H1 (cell line): ENCODE data around the gene LCN10. TPM values are rescaled to one million over a fixed set of nuclear protein-coding genes. Genes with fewer than 3 reads are reported as not detected.

ENCODE experiments used
- CTCF ChIA-PET: fragments of 300-600 bp; sonication (Branson Sonifier 250); formaldehyde crosslinking; loops from one replicate; lab custom pipeline; 2021; ENCODE audit not compliant: partially characterized antibody; lab: Charles Lee
- POLR2A ChIA-PET: fragments of 300-600 bp; sonication (Branson Sonifier 250); formaldehyde crosslinking; loops from one replicate; lab custom pipeline; 2021; ENCODE audit warnings: inconsistent platforms; ENCODE audit not compliant: partially characterized antibody; lab: Charles Lee
- DNase-seq, 2 experiments: peaks; one replicate each; pipeline versions ENCODE4 v3.0.0 to v3.0.0-alpha.2; 2010 to 2022; ENCODE audit warnings: low spot score in 2 of 2, low read depth in 1 of 2, mixed read lengths in 1 of 2
- FAIRE-seq: peaks from 2 replicates; lab custom pipeline; 2011; peaks lifted over from hg19 to GRCh38; lab: Jason Lieb, UNC
- H2AFZ ChIP-seq: 2 replicates; pipeline ENCODE4 v1.8.1; 2012; ENCODE audit warnings: low read length, inconsistent platforms
- H2AK5ac ChIP-seq: 2 replicates; pipeline ENCODE4 v1.6.1; 2013; ENCODE audit warnings: low read depth, low read length
- H2BK120ac ChIP-seq: replicated peaks from 2 replicates; pipeline ENCODE3; 2013; ENCODE audit warnings: low read depth, low read length, inconsistent platforms
- H2BK12ac ChIP-seq: 2 replicates; pipeline ENCODE4 v1.6.1; 2013; ENCODE audit warnings: low read depth, low read length
- H2BK15ac ChIP-seq: 2 replicates; pipeline ENCODE4 v1.6.1; 2013; ENCODE audit warnings: low read length
- H2BK20ac ChIP-seq: 2 replicates; pipeline ENCODE4 v1.6.1; 2013; ENCODE audit warnings: low read length
- H2BK5ac ChIP-seq: 2 replicates; pipeline ENCODE4 v1.6.1; 2013; ENCODE audit warnings: low read depth, low read length
- H3K14ac ChIP-seq: 2 replicates; pipeline ENCODE4 v1.6.1; 2013; ENCODE audit warnings: inconsistent platforms; ENCODE audit not compliant: insufficient read length
- H3K18ac ChIP-seq: 2 replicates; pipeline ENCODE4 v1.6.1; 2013; ENCODE audit warnings: low read length; ENCODE audit errors: extremely low read depth
- H3K23ac ChIP-seq: 2 replicates; pipeline ENCODE4 v1.6.1; 2013; ENCODE audit warnings: inconsistent platforms; ENCODE audit not compliant: insufficient read length
- H3K23me2 ChIP-seq: 2 replicates; pipeline ENCODE4 v1.6.1; 2013; ENCODE audit warnings: low read depth, low read length
- H3K27ac ChIP-seq: 2 replicates; pipeline ENCODE4 v1.6.1; 2011; ENCODE audit warnings: low read depth, low read length, inconsistent platforms
- H3K27me3 ChIP-seq, 4 experiments: replicated peaks in 1 of 4; 1 replicate in 1 of 4; 2 replicates in 3 of 4; pipeline versions ENCODE4 v1.6.1 to v1.8.1; 2011 to 2013; ENCODE audit warnings: low read length in 3 of 4, mild to moderate bottlenecking in 3 of 4, inconsistent platforms in 2 of 4, mixed read lengths in 2 of 4, moderate library complexity in 1 of 4; ENCODE audit not compliant: control insufficient read depth in 3 of 4, insufficient read depth in 3 of 4; ENCODE audit errors: extremely low read depth in 1 of 4
- H3K36me3 ChIP-seq, 4 experiments: 2 replicates each; pipeline versions ENCODE4 v1.6.1 to v1.8.1; 2011 to 2013; ENCODE audit warnings: mild to moderate bottlenecking in 4 of 4, low read length in 3 of 4, moderate library complexity in 2 of 4, control low read depth in 1 of 4, inconsistent platforms in 1 of 4; ENCODE audit not compliant: insufficient read depth in 4 of 4, control insufficient read depth in 2 of 4
- H3K4ac ChIP-seq: replicated peaks from 2 replicates; pipeline ENCODE3; 2013; ENCODE audit warnings: low read length, low read depth, mixed read lengths, inconsistent platforms; ENCODE audit not compliant: insufficient read length
- H3K4me1 ChIP-seq, 4 experiments: replicated peaks in 1 of 4; 1 replicate in 1 of 4; 2 replicates in 3 of 4; pipeline versions ENCODE4 v1.6.1 to v1.8.1; 2011 to 2013; ENCODE audit warnings: low read length in 3 of 4, inconsistent platforms in 2 of 4, mixed read lengths in 1 of 4; ENCODE audit not compliant: insufficient read depth in 4 of 4, control insufficient read depth in 3 of 4
- H3K4me2 ChIP-seq, 2 experiments: 2 replicates each; pipeline versions ENCODE4 v1.6.1 to v1.8.1; 2011 to 2013; ENCODE audit warnings: low read depth in 2 of 2, low read length in 2 of 2, control low read depth in 1 of 2, inconsistent platforms in 1 of 2, mild to moderate bottlenecking in 1 of 2; ENCODE audit not compliant: insufficient read depth in 1 of 2
- H3K4me3 ChIP-seq, 4 experiments: fragments of 200-600, 300-600 bp in 1 of 4; sonication (generic), shearing (Covaris generic), sonication (Bioruptor Twin) in 1 of 4; 2 replicates each; pipeline versions ENCODE4 v1.5.1 to v1.8.1; 2011 to 2016; ENCODE audit warnings: low read length in 4 of 4, low read depth in 3 of 4, control low read depth in 2 of 4, inconsistent platforms in 2 of 4, mild to moderate bottlenecking in 2 of 4, mixed read lengths in 1 of 4, moderate library complexity in 1 of 4; ENCODE audit not compliant: insufficient read depth in 2 of 4; ENCODE audit errors: extremely low read depth in 1 of 4
- H3K56ac ChIP-seq: replicated peaks from 2 replicates; pipeline ENCODE3; 2013; ENCODE audit warnings: low read depth, mild to moderate bottlenecking, mixed read lengths, low read length, inconsistent platforms; ENCODE audit not compliant: insufficient read length
- H3K79me1 ChIP-seq: 2 replicates; pipeline ENCODE4 v1.6.1; 2013; ENCODE audit warnings: low read depth, low read length, control low read depth
- H3K79me2 ChIP-seq, 2 experiments: 2 replicates each; pipeline versions ENCODE4 v1.6.1 to v1.8.1; 2012 to 2013; ENCODE audit warnings: low read length in 2 of 2, mild to moderate bottlenecking in 2 of 2, inconsistent platforms in 1 of 2; ENCODE audit not compliant: insufficient read depth in 2 of 2, control insufficient read depth in 1 of 2
- H3K9ac ChIP-seq, 4 experiments: replicated peaks in 1 of 4; 1 replicate in 1 of 4; 2 replicates in 3 of 4; pipeline versions ENCODE4 v1.6.1 to v1.8.1; 2011 to 2013; ENCODE audit warnings: low read depth in 3 of 4, low read length in 3 of 4, control low read depth in 2 of 4, mild to moderate bottlenecking in 2 of 4, moderate library complexity in 2 of 4, inconsistent platforms in 1 of 4; ENCODE audit errors: extremely low read depth in 1 of 4
- H3K9me3 ChIP-seq, 2 experiments: 2 replicates each; pipeline versions ENCODE4 v1.6.1 to v1.8.1; 2012 to 2013; ENCODE audit warnings: mild to moderate bottlenecking in 2 of 2, moderate library complexity in 2 of 2, control low read depth in 1 of 2, inconsistent platforms in 1 of 2, low read depth in 1 of 2, low read length in 1 of 2, mixed read lengths in 1 of 2; ENCODE audit not compliant: insufficient read depth in 2 of 2
- H4K20me1 ChIP-seq, 2 experiments: replicated peaks in 1 of 2; 2 replicates each; pipeline versions ENCODE3 to v1.8.1; 2011 to 2013; ENCODE audit warnings: inconsistent platforms in 2 of 2, low read length in 2 of 2, mild to moderate bottlenecking in 1 of 2; ENCODE audit not compliant: insufficient read depth in 2 of 2, control insufficient read depth in 1 of 2
- H4K5ac ChIP-seq: 2 replicates; pipeline ENCODE4 v1.6.1; 2013; ENCODE audit warnings: low read length, low read depth, mixed read lengths, inconsistent platforms; ENCODE audit not compliant: insufficient read length
- H4K8ac ChIP-seq: 2 replicates; pipeline ENCODE4 v1.8.0; 2013; ENCODE audit warnings: mild to moderate bottlenecking, moderate library complexity, low read length, inconsistent platforms; ENCODE audit not compliant: insufficient read depth; ENCODE audit errors: extremely low read depth
- H4K91ac ChIP-seq: replicated peaks from 2 replicates; pipeline ENCODE3; 2013; ENCODE audit warnings: low read length, mixed read lengths, inconsistent platforms; ENCODE audit not compliant: insufficient read length
- ATF3 ChIP-seq: IDR thresholded peaks from 2 replicates; pipeline ENCODE4 v1.6.1; 2011; ENCODE audit warnings: low read depth, mild to moderate bottlenecking, low read length; ENCODE audit not compliant: insufficient read depth
- CBX5 ChIP-seq: fragments of 300-800, 300-1000 bp; sonication (generic); IDR thresholded peaks from 2 replicates; pipeline ENCODE4 v1.7.1; 2016; ENCODE audit warnings: antibody characterized with exemption, low read length, low read depth
- CHD1 ChIP-seq: IDR thresholded peaks from 2 replicates; pipeline ENCODE4 v1.6.1; 2012; ENCODE audit warnings: low read depth, low read length, improper control_type of control experiment
- E2F6 ChIP-seq: IDR thresholded peaks from 2 replicates; pipeline ENCODE4 v1.6.1; 2012; ENCODE audit warnings: inconsistent platforms
- HDAC6 ChIP-seq: IDR thresholded peaks from one replicate; pipeline ENCODE4 v1.7.1; 2012; ENCODE audit warnings: low read depth, mild to moderate bottlenecking, inconsistent platforms, low read length, moderate library complexity
- RBBP5 ChIP-seq: IDR thresholded peaks from 2 replicates; pipeline ENCODE4 v1.7.1; 2012; ENCODE audit warnings: low read depth, mild to moderate bottlenecking, inconsistent platforms, low read length, moderate library complexity, borderline replicate concordance
- TEAD4 ChIP-seq: IDR thresholded peaks from 2 replicates; pipeline ENCODE4 v1.6.1; 2012; ENCODE audit warnings: low read depth, low read length, inconsistent platforms, mixed read lengths
- WGBS, 2 experiments: shearing (Covaris generic) in 1 of 2; methylation state at CpG; one replicate each; pipeline versions ENCODE4 v1.1.6 to v1.1.7; 2013 to 2015; ENCODE audit warnings: low lambda C conversion rate in 2 of 2, mixed read lengths in 2 of 2, inconsistent platforms in 1 of 2, low coverage in 1 of 2, missing lambda C conversion rate in 1 of 2; ENCODE audit not compliant: insufficient replicate concordance in 2 of 2, insufficient coverage in 1 of 2, insufficient read length in 1 of 2; ENCODE audit errors: extremely low coverage in 1 of 2, missing lambda C conversion rate in 1 of 2; 5-methylcytosine and 5-hydroxymethylcytosine counted together
- polyA plus RNA-seq, 7 experiments: library from polyadenylated mRNA; depleted of rRNA in 3 of 7; stranded (reverse) in 5 of 7; unstranded in 2 of 7; fragments of >200 nt in 5 of 7; fragments of 200-250 nt in 2 of 7; gene quantifications; 1 replicate in 5 of 7; 2 replicates in 1 of 7; 4 replicates in 1 of 7; pipeline versions ENCODE4 v1.2.1 to v1.2.3, GENCODE V29; 2011 to 2013; ENCODE audit warnings: missing spikeins in 2 of 7, mixed read lengths in 2 of 7
- total RNA-seq: library from RNA; stranded (reverse); fragmentation: NEBNext Ultra II Directional; extraction: Animal tissue kit (Norgen Biotek cat#: 25700); gene quantifications from 2 replicates; pipeline ENCODE4 v1.2.1, GENCODE V29; 2021

The LCN10 gene
- total and polyA plus RNA-seq, 2 of the 8 experiments (the other 6 are each of a cell fraction or from before 2014, with no cell fraction given), result 2.6 to 2.8 TPM

GRCh38 chr9:136776947-136777346, 34.2 kb upstream of the LCN10 start:
- WGBS, 2 experiments, result 92% methylated on average over 7 of the region's 7 CpGs; no CpG with 5 or more reads in 1 of the 2 experiments
- Histone ChIP-seq H3K4ac (no peak overlapping the region), H3K79me1 (no peaks in the 10 kb centered on the region), H4K91ac (no peak overlapping the region), H2BK12ac (no peak overlapping the region), H3K36me3 (no peaks in the 10 kb centered on the region), H3K9me3 (peaks cover 0 to 7% of the 10 kb centered on the region in 2 experiments), H3K14ac (no peak overlapping the region), H3K18ac (no peak overlapping the region), H2BK20ac (no peak overlapping the region), H4K5ac (no peak overlapping the region), H3K56ac (no peak overlapping the region), H2BK15ac (no peak overlapping the region), H2BK5ac (no peak overlapping the region), H3K79me2 (no peaks in the 10 kb centered on the region), H3K27me3 (peaks cover 0 to 4% (median 1%) of the 10 kb centered on the region in 4 experiments; a peak in 3 of 7 replicates), H3K4me1 (no peaks in the 10 kb centered on the region), H3K4me2 (no peak overlapping the region), H3K23me2 (no peaks in the 10 kb centered on the region), H2BK120ac (no peak overlapping the region), H2AFZ (no peak overlapping the region), H3K9ac (no peak overlapping the region), H3K27ac (no peak overlapping the region), H2AK5ac (no peak overlapping the region), H3K4me3 (no peak overlapping the region), H4K20me1 (no peaks in the 10 kb centered on the region), H4K8ac (no peak overlapping the region), H3K23ac (no peak overlapping the region)
- no peak for TF ChIP-seq CBX5
- no peak for TF ChIP-seq TEAD4
- TF ChIP-seq ATF3, result no peak
- TF ChIP-seq CHD1, result no peak
- no peak for TF ChIP-seq HDAC6
- TF ChIP-seq E2F6, result no peak
- no peak for TF ChIP-seq RBBP5
- no peak for DNase-seq
- POLR2A ChIA-PET, result interaction anchor here (0.6 to 1.7 kb wide), 5 partner anchors 45 to 80 kb away, joined by 3 to 6 read pairs (median 3); no protein-coding TSS in a partner anchor
- CTCF ChIA-PET, result interaction anchor here (0.9 to 8.0 kb wide), 6 partner anchors 9 to 171 kb away, joined by 3 to 88 read pairs (median 18); partner anchors contain the start of genes LCN15 and LCN8
- no peak for FAIRE-seq
